ENCODE measurements around the gene GNLY. TPM values are rescaled to one million over a fixed set of nuclear protein-coding genes. Genes with fewer than 3 reads are reported as not detected.

Gene GNLY
- total RNA-seq, 2 donors from 2014 or later: not detected

DNA sequence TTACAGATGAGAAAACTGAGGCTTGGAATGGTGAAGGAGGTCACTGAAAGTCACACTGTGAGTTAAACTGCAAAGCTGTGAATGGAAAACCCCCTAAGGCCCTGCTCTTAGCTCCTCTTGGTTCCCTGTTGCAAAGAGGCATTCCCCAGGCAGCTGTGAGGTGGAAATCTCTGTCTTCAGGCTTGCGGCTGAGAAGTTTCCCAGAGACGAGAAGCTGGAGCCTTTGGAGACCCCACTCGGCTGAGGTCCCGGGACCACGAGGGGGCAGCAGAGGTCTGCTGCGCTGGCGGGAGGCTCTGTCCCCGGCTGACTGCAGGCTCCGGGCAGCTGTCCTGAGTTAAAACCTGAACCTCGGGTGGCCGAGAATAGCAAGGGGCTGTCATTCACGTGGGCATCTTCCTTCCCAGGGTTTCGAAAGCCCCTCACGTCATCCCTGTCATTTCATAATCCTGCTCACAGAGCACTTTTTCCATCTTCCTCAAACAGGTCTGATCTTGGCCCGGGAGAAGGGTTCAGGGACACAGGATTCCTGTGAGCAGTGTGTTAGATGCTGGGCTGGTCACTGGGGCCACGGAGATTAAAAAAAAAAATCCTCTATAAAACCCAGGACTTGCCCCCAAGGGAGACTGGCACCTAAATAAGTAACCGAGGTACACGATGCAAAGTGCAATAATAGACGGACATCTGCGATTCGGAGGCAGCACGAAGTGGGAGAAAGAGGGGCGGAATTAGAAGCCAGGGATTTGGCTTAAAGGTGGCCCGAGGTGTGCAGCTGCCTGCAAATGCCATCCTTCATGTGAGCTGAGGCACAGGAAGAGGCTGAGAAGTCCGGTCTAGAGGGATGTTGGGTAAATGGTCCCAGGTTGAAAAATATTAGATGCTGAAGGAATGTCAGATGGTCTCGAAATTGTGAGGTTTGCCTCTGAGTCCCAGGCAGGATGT lies 35.0 kb downstream of the GNLY start:
- peak; percentile 97 for DNase-seq
- Histone ChIP-seq H3K27me3 (ENCODE audit: control insufficient read depth, insufficient read depth, low read length, poor library complexity, severe bottlenecking) (peaks cover 24% of the 10 kb centered on the region), H3K9me3 (ENCODE audit: control insufficient read depth, low read length) (no peaks in the 10 kb centered on the region), H3K36me3 (ENCODE audit: control insufficient read depth, insufficient read depth, low read length) (no peaks in the 10 kb centered on the region), H3K27ac (ENCODE audit: low read depth, low read length) (no peak overlapping the region), H3K4me1 (ENCODE audit: control insufficient read depth, insufficient read depth, low read length) (no peaks in the 10 kb centered on the region), H3K9ac (ENCODE audit: extremely low read depth, low read length, poor library complexity, severe bottlenecking) (no peak overlapping the region), H3K4me3 (ENCODE audit: low read length) (no peak overlapping the region)
- WGBS, 2 experiments (ENCODE audit: insufficient coverage in 1 of 2, insufficient read length in 1 of 2): 47 to 52% methylated on average over 19 to 26 of the region's 26 CpGs
- TF ChIP-seq, protein P1, sequence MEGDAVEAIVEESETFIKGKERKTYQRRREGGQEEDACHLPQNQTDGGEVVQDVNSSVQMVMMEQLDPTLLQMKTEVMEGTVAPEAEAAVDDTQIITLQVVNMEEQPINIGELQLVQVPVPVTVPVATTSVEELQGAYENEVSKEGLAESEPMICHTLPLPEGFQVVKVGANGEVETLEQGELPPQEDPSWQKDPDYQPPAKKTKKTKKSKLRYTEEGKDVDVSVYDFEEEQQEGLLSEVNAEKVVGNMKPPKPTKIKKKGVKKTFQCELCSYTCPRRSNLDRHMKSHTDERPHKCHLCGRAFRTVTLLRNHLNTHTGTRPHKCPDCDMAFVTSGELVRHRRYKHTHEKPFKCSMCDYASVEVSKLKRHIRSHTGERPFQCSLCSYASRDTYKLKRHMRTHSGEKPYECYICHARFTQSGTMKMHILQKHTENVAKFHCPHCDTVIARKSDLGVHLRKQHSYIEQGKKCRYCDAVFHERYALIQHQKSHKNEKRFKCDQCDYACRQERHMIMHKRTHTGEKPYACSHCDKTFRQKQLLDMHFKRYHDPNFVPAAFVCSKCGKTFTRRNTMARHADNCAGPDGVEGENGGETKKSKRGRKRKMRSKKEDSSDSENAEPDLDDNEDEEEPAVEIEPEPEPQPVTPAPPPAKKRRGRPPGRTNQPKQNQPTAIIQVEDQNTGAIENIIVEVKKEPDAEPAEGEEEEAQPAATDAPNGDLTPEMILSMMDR (conservative IDR thresholded peaks at IDR 0.05): peak; percentile 99
- Mint-ChIP-seq H3K27me3 (ENCODE audit: insufficient read depth) (peaks cover 25% of the 10 kb centered on the region), H3K36me3 (ENCODE audit: low read depth) (no peaks in the 10 kb centered on the region), H3K9me3 (no peaks in the 10 kb centered on the region), H3K27ac (no peak overlapping the region), H3K4me3 (no peak overlapping the region), H3K4me1 (peaks cover 7% of the 10 kb centered on the region)

- Mint-ChIP-seq H3K27ac (no peak overlapping the region), H3K4me3 (no peak overlapping the region)
- 92 to 97% methylated on average over 5 to 10 of the region's 10 CpGs for WGBS, 2 experiments (ENCODE audit: insufficient coverage in 1 of 2, insufficient read length in 1 of 2)
These were observed 35.8 kb downstream of the GNLY start for GRCh38 chr2:85729825-85730510.

DNA sequence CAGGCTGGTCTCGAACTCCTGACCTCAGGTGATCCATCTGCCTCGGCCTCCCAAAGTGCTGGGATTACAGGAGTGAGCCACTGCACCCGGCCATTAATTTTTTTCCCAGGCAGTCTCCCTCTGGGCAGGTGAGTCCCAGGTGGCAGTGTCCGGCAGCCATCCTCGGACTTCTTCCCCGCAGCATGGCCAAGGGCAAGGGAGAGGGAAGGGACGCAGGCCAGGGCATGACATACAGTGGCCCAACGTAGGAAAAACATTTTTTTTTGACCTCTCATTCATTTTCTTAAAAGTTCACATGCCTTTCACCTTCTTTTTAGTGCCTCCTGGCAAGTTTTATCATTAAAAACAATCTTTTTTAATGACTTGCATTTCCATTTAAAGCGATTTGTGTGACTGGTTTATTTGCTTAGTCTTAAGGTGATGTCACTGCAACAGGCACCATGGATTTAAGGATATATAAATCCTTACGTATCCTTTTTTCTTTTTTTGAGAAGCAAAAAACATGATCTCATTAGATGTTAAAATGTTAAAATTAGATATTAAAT lies 36.6 kb downstream of the GNLY start:
- H3K4me3 Mint-ChIP-seq: no peak overlapping the region
- H3K36me3 Mint-ChIP-seq (ENCODE audit: low read depth): no peaks in the 10 kb centered on the region
- Histone ChIP-seq H3K4me1 (ENCODE audit: control insufficient read depth, insufficient read depth, low read length) (peaks cover 7% of the 10 kb centered on the region), H3K4me3 (ENCODE audit: low read length) (no peak overlapping the region), H3K27ac (ENCODE audit: low read depth, low read length) (no peak overlapping the region), H3K27me3 (ENCODE audit: control insufficient read depth, insufficient read depth, low read length, poor library complexity, severe bottlenecking) (peaks cover 12% of the 10 kb centered on the region), H3K9me3 (ENCODE audit: control insufficient read depth, low read length) (no peaks in the 10 kb centered on the region), H3K9ac (ENCODE audit: extremely low read depth, low read length, poor library complexity, severe bottlenecking) (no peak overlapping the region), H3K36me3 (ENCODE audit: control insufficient read depth, insufficient read depth, low read length) (no peaks in the 10 kb centered on the region)
- H3K27me3 Mint-ChIP-seq (ENCODE audit: insufficient read depth): peaks cover 18% of the 10 kb centered on the region
- DNase-seq: no peak
- H3K9me3 Mint-ChIP-seq: no peaks in the 10 kb centered on the region
- 90 to 95% methylated on average over 5 to 10 of the region's 10 CpGs for WGBS, 2 experiments (ENCODE audit: insufficient coverage in 1 of 2, insufficient read length in 1 of 2)
- H3K27ac Mint-ChIP-seq: no peak overlapping the region
- TF ChIP-seq, protein P1 (conservative IDR thresholded peaks at IDR 0.05): no peak
- peaks cover 10% of the 10 kb centered on the region for H3K4me1 Mint-ChIP-seq

More at GRCh38 chr2:85729825-85730510, 35.8 kb downstream of the GNLY start:
- Mint-ChIP-seq H3K4me1 (peaks cover 7% of the 10 kb centered on the region), H3K36me3 (ENCODE audit: low read depth) (no peaks in the 10 kb centered on the region), H3K27me3 (ENCODE audit: insufficient read depth) (peaks cover 25% of the 10 kb centered on the region), H3K9me3 (no peaks in the 10 kb centered on the region)
- Histone ChIP-seq H3K9ac (ENCODE audit: extremely low read depth, low read length, poor library complexity, severe bottlenecking) (no peak overlapping the region), H3K9me3 (ENCODE audit: control insufficient read depth, low read length) (no peaks in the 10 kb centered on the region), H3K27me3 (ENCODE audit: control insufficient read depth, insufficient read depth, low read length, poor library complexity, severe bottlenecking) (peaks cover 20% of the 10 kb centered on the region), H3K36me3 (ENCODE audit: control insufficient read depth, insufficient read depth, low read length) (no peaks in the 10 kb centered on the region), H3K4me1 (ENCODE audit: control insufficient read depth, insufficient read depth, low read length) (no peaks in the 10 kb centered on the region), H3K27ac (ENCODE audit: low read depth, low read length) (no peak overlapping the region), H3K4me3 (ENCODE audit: low read length) (no peak overlapping the region)
- no peak for DNase-seq
- TF ChIP-seq, protein P1 (conservative IDR thresholded peaks at IDR 0.05): no peak

Data from endodermal cell (in vitro differentiated cells).